ENCODE measurements around the gene CACNA1E.

DNA sequence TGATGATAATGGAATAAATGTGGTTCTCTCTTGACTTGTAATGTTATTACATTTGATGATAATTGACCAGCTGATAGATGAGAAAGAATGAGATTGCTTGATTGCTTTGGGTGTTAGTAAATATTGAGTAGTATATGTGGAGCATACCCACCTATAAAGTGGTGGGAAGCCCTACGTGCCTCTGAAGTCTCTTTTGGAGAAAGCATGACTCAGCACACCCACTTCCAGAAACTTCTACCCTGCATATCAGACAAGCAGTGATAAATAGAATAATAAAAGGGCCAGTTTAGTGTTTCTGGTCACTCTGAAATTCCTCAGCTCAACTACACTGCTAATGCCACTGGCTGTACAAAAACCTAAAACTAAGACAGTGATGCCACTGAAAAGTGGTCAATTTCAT, 289.4 kb downstream of the CACNA1E start:
- TF ChIP-seq, protein P1, sequence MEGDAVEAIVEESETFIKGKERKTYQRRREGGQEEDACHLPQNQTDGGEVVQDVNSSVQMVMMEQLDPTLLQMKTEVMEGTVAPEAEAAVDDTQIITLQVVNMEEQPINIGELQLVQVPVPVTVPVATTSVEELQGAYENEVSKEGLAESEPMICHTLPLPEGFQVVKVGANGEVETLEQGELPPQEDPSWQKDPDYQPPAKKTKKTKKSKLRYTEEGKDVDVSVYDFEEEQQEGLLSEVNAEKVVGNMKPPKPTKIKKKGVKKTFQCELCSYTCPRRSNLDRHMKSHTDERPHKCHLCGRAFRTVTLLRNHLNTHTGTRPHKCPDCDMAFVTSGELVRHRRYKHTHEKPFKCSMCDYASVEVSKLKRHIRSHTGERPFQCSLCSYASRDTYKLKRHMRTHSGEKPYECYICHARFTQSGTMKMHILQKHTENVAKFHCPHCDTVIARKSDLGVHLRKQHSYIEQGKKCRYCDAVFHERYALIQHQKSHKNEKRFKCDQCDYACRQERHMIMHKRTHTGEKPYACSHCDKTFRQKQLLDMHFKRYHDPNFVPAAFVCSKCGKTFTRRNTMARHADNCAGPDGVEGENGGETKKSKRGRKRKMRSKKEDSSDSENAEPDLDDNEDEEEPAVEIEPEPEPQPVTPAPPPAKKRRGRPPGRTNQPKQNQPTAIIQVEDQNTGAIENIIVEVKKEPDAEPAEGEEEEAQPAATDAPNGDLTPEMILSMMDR (IDR thresholded peaks at IDR 0.05), result no peak
- TF ChIP-seq POLR2A (IDR thresholded peaks at IDR 0.05), result no peak
